NCI-H2227 (cell line): ENCODE data around the gene SEMA7A.
"Not testable (repeated sequence)": the region's sequence is repeated elsewhere in the genome, so short reads cannot be mapped to it uniquely, and the experiment has no call there.

Experiments
- DNase-seq: peaks from one replicate; lab custom pipeline; 2025; ENCODE audit not compliant: unreplicated experiment; lab: John Stamatoyannopoulos, UW

SEMA7A gene

DNA sequence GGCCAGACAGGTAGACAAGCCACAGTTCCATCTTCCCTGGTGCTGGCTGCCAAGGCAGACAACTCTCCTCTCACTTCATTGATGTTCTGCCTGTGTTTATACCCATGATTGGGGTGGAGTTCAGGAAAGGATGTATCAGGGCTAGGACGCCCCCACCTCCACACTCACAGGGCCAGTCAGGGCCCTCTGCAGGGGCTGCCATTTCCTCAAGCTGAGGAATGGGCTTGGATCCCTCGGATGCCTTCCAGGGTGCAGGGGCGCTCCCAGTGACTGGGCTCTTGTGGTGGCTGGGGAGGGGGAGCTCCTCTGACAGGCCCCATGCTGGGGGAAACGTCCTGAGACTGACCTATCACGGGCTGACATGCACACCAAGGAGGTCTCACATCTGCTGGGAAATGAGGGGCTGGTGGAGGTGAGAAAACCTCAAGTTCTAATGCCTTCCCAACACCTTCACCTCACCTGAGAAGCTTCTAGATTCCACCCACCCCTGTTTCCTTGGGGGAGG lies 31.4 kb downstream of the SEMA7A start:
- no peak for DNase-seq

DNA sequence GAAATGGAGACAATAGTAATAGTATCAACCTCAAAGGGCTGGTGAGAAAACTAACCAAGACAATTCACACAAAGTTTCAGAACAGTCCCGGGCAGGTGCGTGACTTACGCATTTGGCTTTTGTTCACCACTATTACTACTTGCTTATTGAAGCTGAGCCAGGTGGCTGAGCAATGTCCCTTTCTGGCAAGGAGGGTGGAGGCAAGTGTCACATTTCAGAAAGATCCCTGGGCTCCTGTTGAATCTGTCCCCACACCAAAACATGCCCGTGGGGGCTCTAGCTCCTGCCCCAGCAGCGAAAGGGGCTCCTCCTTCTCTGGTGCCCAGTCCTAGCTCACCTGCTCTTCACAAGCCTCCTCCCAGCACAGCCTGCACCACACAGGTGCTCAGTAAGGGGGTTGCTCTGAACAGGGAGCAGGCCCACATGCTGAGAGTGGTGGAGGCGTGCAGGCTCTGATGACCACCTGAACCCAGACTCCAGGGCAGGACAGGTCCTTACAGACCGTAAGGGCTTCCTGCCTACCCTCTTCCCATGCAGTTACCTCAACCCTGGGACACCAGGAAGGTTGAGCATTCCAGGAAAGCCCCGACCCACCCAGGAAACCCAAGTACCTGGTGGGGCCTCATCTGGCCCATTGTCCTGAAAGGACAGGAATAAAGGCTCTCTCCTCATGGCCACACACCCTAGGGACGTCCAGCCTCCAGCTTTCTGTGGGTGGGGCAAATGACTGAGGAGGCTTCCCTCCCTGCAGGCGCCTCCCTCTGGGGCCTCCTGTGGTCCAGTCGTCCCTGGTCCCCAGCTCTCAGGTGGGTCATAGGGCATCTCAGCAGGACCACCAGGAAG lies 32.6 kb downstream of the SEMA7A start:
- no peak for DNase-seq

DNA sequence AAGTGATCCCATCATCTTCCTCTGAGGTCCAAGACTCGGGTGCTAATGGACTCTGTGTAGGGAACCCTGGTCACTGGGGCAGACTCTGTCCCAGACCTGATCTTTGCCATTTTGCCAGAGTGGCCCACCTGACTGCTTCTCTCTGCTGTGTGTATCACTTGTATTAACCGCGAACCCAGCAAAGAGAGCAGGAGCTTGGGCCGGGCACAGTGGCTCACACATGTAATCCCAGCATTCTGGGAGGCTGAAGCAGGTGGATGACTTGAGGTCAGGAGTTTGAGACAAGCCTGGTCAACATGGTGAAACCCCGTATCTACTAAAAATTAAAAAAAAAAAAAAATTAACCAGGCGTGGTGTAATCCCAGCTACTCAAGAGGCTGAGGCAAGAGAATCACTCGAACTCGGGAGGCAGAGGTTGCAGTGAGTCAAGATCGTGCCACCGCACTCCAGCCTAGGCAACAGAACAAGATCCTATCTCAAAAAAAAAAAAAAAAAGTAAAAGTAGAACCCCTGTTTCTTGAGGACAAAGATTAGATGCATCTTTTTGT lies 33.4 kb downstream of the SEMA7A start:
- DNase-seq = no peak

DNA sequence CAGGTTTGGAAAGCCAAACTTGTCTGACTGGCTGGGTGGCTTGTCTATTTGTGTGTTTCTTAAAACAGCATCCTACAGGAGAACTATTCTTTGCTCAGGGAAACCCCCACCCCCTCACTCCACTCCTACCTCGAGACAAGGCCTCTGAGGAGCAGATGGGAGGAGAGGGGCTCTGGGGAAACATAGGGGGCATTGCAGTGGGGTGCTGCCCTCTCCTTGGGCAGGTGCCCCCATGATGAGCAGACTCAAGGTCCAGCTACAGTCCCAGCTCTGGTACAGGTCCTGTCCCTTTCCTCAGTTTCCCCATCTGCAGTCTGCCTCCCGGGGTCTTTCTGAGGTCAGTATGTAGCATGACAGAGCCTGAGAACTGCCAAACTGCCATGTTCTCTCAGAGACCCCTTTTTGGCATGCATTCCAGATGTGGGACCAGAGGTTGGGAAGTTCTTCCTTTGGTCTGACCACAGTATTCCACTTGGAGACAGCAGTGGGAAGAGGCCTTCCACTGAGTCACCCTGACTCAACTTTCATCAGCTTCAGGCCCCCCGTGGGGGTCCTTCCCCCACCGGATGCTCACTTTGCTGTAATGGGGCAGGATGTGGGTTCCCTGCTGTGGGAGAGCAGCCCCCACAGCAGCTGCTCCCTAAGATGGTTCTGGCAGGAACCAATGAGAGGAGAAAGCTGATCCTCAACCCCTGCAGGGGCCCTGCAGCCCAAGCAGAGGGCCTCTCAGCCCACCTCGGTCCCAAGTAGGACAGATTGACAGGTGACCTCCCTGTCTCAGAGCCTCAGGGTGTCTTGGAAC lies 34.0 kb downstream of the SEMA7A start:
- DNase-seq = no peak

GRCh38 chr15:74399100-74399499 lies 34.7 kb downstream of the SEMA7A start:
- no peak for DNase-seq

DNA sequence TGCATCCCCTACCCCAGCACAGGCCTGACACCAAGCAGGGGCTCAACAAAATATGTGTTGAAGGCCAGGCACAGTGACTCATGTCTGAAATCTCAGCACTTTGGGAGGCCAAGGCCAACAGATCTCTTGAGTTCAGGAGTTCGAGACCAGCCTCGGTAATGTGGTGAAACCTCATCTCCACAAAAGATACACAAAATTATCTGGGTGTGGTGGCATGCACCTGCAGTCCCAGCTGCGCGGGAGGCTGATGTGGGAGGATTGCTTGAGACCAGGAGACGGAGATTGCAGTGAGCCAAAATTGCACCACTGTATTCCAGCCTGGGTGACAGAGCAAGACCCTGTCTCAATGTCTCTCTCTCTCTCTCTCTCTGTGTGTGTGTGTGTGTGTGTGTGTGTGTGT lies 35.6 kb downstream of the SEMA7A start:
- no peak for DNase-seq

GRCh38 chr15:74397239-74398068 lies 36.3 kb downstream of the SEMA7A start:
- DNase-seq = no peak

GRCh38 chr15:74396445-74397238 lies 37.1 kb downstream of the SEMA7A start:
- DNase-seq = no peak

GRCh38 chr15:74396146-74396438 lies 37.7 kb downstream of the SEMA7A start:
- DNase-seq = no peak

- DNase-seq = no peak
Measured at GRCh38 chr15:74395319-74396145, 38.2 kb downstream of the SEMA7A start.

DNA sequence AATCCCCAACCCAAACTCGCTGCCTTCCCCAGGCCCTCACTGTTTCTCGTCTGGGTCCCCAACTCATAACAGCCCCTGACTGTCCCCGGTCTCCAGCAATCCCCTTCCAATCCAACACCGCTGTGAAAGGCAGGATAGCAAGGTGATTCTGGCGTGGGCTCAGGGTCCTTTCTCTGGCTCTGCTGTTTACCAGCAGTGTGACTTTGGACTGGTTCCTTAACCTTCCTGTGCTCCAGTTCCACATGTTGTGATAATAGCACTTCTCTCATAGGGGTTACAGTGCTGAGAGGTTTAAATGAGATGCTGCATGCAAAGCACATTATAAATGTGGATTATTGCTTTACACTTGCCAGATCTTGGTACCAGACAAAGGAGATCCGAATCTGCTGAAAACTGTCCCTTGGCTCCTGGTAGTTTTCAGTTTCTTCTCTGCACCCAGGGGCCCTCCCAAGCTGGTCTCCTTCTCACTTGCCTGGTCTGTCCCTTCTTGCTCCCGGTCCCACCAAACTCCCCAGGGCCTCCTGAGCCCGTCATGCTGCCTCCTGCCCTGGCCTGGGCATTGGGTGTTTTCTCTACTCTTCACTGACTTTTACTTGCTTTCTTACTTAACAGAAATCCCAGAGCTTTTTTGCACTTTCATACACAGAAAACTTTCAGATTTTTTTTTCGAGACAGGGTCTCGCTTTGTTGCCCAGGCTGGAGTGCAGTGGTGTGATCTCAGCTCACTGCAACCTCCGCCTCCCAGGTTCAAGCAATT lies 39.5 kb downstream of the SEMA7A start:
- DNase-seq = no peak

GRCh38 chr15:74393423-74393822 lies 40.3 kb downstream of the SEMA7A start:
- no peak for DNase-seq

DNA sequence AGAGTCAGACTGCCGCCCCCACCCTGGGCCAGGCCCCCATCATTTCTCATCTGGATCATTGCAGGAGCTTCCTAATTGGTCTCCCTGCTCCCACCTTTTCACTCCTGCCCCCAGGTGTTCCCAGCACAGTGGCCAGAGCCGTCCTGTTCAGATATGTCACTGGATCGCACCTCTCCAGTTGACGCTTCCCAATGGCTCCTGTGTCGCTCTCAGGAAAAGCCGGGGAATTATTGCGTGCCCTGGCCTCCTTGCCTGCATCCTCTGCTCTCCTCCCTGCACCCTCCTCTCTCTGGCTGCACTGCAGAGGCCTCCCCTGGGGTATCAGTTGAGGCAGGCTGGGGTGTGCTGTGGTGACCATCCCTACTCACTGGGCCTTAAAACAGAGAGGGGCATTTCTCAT lies 40.9 kb downstream of the SEMA7A start:
- no peak for DNase-seq

DNA sequence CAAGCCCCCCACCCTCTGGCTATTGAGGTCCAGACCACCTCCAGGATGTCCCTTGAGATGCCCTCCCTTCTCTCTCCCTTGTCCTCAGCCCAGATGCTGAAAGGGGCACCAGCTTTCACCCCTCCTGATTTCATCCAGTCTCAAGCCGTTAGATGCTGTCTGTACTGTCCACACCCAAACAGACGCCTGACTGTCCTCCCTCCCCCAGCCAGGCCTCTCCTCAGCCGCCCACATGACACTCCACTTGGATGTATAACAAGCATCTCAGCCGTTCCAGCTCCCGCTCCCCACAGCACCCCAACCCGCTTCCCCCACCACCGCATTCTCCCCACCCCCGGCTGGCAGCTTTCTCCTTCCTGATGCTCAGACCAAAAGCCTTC lies 41.3 kb downstream of the SEMA7A start:
- DNase-seq = no peak

- DNase-seq = no peak
Measured at GRCh38 chr15:74391582-74392450, 41.9 kb downstream of the SEMA7A start.

DNA sequence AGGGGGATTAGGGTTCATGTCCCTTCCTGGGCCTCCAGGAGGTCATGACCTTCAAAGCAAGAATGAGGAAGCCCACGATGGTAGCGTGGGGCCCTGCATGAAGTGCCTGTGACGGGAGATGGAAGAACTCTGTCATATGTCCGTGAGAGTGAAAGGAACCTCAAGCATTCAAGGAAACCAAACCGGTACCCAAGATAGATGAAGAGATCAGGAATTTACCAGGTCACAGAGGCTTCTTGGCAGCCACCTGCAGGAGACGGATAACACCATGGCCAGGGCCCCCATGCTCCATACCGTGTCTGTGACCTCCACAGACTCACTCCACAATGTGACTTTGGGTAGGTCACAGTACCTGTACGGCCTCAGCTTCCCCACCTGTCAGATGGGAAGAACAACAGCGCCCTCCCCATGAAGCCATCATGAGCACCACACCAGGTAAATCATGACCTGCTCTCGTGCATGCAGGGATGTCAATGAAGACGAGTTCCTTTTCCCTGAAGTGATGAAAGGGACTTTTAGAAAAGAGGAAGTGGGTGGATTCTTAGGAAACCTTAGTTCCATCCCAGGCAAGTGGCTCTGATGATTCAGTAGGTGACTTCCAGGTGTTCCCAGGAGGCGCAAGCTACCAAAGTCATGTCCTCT lies 43.0 kb downstream of the SEMA7A start:
- no peak for DNase-seq

DNA sequence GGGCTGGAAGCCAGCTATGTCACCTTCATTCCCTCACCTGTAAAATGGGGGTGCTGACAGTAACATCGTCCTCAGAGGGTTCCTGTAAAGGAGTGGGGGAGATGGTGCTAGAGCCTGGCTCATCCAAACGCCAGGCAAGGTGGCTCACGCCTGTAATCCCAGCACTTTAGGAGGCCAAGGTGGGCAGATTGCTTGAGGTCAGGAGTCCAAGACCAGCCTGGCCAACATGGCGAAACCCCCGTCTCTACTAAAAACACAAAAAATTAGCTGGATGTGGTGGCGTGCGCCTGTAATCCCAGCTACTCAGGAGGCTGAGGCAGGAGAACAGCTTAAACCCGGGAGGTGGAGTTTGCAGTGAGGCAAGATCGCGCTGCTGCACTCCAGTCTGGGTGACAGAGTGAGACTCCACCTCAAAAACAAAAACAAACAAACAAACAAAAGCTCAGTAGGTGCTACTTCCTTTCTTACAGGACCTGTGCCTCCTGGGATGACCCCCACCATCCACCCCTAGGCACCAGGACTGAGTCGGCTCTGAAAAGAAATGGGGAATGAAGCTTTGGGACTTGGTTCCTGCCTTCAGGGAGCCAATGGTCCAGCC lies 43.6 kb downstream of the SEMA7A start:
- not testable (repeated sequence) for DNase-seq
